GM12878 (cell line): ENCODE results near the gene MAP3K6. TPM values are rescaled to one million over a fixed set of nuclear protein-coding genes. Genes with fewer than 3 reads are reported as not detected.

Experiments used
- ATAC-seq: fragments of 200-7000 bp; cut with Tn5 transposase; 3 replicates; pipeline ENCODE4 v1.9.1; 2020; ENCODE audit warnings: mild to moderate bottlenecking, moderate library complexity
- BruUV-seq: library from RNA; stranded (reverse); fragments of 400-500 nt; replicated peaks from 2 replicates; lab custom pipeline; 2021; lab: Mats Ljungman, UMichigan
- CTCF ChIA-PET: fragments of 300-600 bp; sonication (Branson Sonifier 250); formaldehyde crosslinking; extraction: SDS; loops from one replicate; lab custom pipeline; 2021; ENCODE audit warnings: inconsistent platforms; lab: Yijun Ruan, JAX
- POLR2A ChIA-PET: fragments of 350-600 bp; formaldehyde crosslinking; extraction: SDS; loops from one replicate; lab custom pipeline; 2021; ENCODE audit warnings: inconsistent platforms; lab: Charles Lee
- RAD21 ChIA-PET: fragments of 300-600 bp; sonication (Branson Sonifier 250); formaldehyde crosslinking; loops from one replicate; lab custom pipeline; 2023; ENCODE audit warnings: antibody characterized with exemption; ENCODE audit not compliant: unreplicated experiment; lab: Charles Lee
- SMC1A ChIA-PET: fragments of 300-600 bp; sonication (Branson Sonifier 250); formaldehyde crosslinking; loops from one replicate; lab custom pipeline; 2023; ENCODE audit not compliant: unreplicated experiment, uncharacterized antibody; lab: Charles Lee
- DNase-seq: peaks from one replicate; pipeline ENCODE4 v3.0.0-alpha.2; 2011; ENCODE audit warnings: low read depth, low spot score
- FAIRE-seq: peaks from 3 replicates; lab custom pipeline; 2011; peaks lifted over from hg19 to GRCh38; lab: Jason Lieb, UNC
- H2AFZ ChIP-seq: 2 replicates; pipeline ENCODE4 v1.6.0; 2011; ENCODE audit warnings: low read depth, low read length, control low read depth; ENCODE audit not compliant: control insufficient read depth
- H3K27ac ChIP-seq: 2 replicates; pipeline ENCODE4 v1.5.1; 2011; ENCODE audit warnings: control low read depth; ENCODE audit not compliant: control insufficient read depth, insufficient read depth
- H3K27me3 ChIP-seq, 2 experiments: replicated peaks in 1 of 2; 2 replicates each; pipeline versions ENCODE4 v1.6.0 to v1.6.1; 2011; ENCODE audit warnings: low read length in 1 of 2; ENCODE audit not compliant: control insufficient read depth in 2 of 2, insufficient read depth in 2 of 2
- H3K36me3 ChIP-seq, 2 experiments: 2 replicates each; pipeline ENCODE4 v1.5.1; 2011; ENCODE audit warnings: low read length in 1 of 2; ENCODE audit not compliant: control insufficient read depth in 2 of 2, insufficient read depth in 2 of 2
- H3K4me1 ChIP-seq: 2 replicates; pipeline ENCODE4 v1.6.1; 2011; ENCODE audit warnings: mild to moderate bottlenecking, low read length, moderate library complexity, mixed read lengths; ENCODE audit not compliant: control insufficient read depth, insufficient read depth
- H3K4me2 ChIP-seq: 2 replicates; pipeline ENCODE4 v1.6.0; 2011; ENCODE audit warnings: control low read depth; ENCODE audit not compliant: control insufficient read depth, insufficient read depth
- H3K4me3 ChIP-seq: fragments of 200-600 bp; sonication (generic); 2 replicates; pipeline ENCODE4 v1.5.1; 2016
- H3K79me2 ChIP-seq: 2 replicates; pipeline ENCODE4 v1.6.0; 2011; ENCODE audit warnings: low read length; ENCODE audit not compliant: control insufficient read depth, insufficient read depth
- H3K9ac ChIP-seq: 2 replicates; pipeline ENCODE4 v1.8.0; 2011; ENCODE audit warnings: low read length, control low read depth, mixed read lengths; ENCODE audit not compliant: control insufficient read depth, insufficient read depth
- H3K9me3 ChIP-seq: replicated peaks from 3 replicates; pipeline ENCODE4 v1.5.1; 2011; ENCODE audit warnings: mild to moderate bottlenecking, low read length; ENCODE audit not compliant: control insufficient read depth, insufficient read depth
- H4K20me1 ChIP-seq: 2 replicates; pipeline ENCODE4 v1.6.0; 2011; ENCODE audit not compliant: control insufficient read depth, insufficient read depth
- ATF7 ChIP-seq: fragments of 450-650 bp; IDR thresholded peaks from 2 replicates; pipeline ENCODE4 v1.6.1; 2016; ENCODE audit warnings: low read depth, mild to moderate bottlenecking
- CREB1 ChIP-seq: IDR thresholded peaks from 2 replicates; pipeline ENCODE4 v1.6.1; 2012; ENCODE audit warnings: low read depth, mild to moderate bottlenecking, inconsistent platforms
- ESRRA ChIP-seq: IDR thresholded peaks from 2 replicates; pipeline ENCODE4 v1.6.1; 2012; ENCODE audit warnings: mild to moderate bottlenecking, low read length, improper control_type of control experiment
- FOXM1 ChIP-seq: IDR thresholded peaks from 2 replicates; pipeline ENCODE4 v1.6.1; 2012; ENCODE audit warnings: low read depth, mild to moderate bottlenecking, inconsistent platforms, low read length, moderate library complexity
- IKZF2 ChIP-seq, 2 experiments: fragments of 450-650 bp; IDR thresholded peaks; 2 replicates each; pipeline ENCODE4 v1.6.1; 2017; ENCODE audit warnings: mild to moderate bottlenecking in 2 of 2, moderate library complexity in 2 of 2
- IRF3 ChIP-seq: fragments of 450-650 bp; IDR thresholded peaks from 2 replicates; pipeline ENCODE4 v1.6.1; 2014; ENCODE audit warnings: mild to moderate bottlenecking
- MEF2A ChIP-seq: IDR thresholded peaks from 2 replicates; pipeline ENCODE4 v1.6.1; 2011; ENCODE audit warnings: low read depth, mild to moderate bottlenecking, low read length, moderate library complexity; ENCODE audit not compliant: insufficient read depth
- NR2C2 ChIP-seq: IDR thresholded peaks from 2 replicates; pipeline ENCODE4 v1.6.1; 2011; ENCODE audit warnings: borderline replicate concordance, low read depth; ENCODE audit not compliant: control insufficient read depth, insufficient read length
- PBX3 ChIP-seq: IDR thresholded peaks from 2 replicates; pipeline ENCODE4 v1.6.1; 2011; ENCODE audit warnings: mild to moderate bottlenecking, low read depth, low read length, moderate library complexity; ENCODE audit not compliant: insufficient replicate concordance
- PML ChIP-seq: IDR thresholded peaks from 2 replicates; pipeline ENCODE4 v1.6.1; 2012; ENCODE audit warnings: low read length, inconsistent platforms
- SPI1 ChIP-seq: IDR thresholded peaks from 2 replicates; pipeline ENCODE4 v1.6.1; 2011; ENCODE audit warnings: low read depth, mild to moderate bottlenecking, low read length, moderate library complexity, borderline replicate concordance; ENCODE audit not compliant: insufficient read depth
- SREBF2 ChIP-seq: IDR thresholded peaks from 2 replicates; pipeline ENCODE4 v1.6.1; 2012; ENCODE audit warnings: mild to moderate bottlenecking, low read length
- SRF ChIP-seq, 2 experiments: IDR thresholded peaks; 2 replicates each; pipeline ENCODE4 v1.6.1; 2011; ENCODE audit warnings: low read depth in 2 of 2, low read length in 2 of 2, mild to moderate bottlenecking in 1 of 2, moderate library complexity in 1 of 2
- WGBS: methylation state at CpG from one replicate; pipeline ENCODE4 v1.1.6; 2016; ENCODE audit warnings: low lambda C conversion rate; ENCODE audit not compliant: insufficient replicate concordance, insufficient coverage; ENCODE audit errors: missing lambda C conversion rate; 5-methylcytosine and 5-hydroxymethylcytosine counted together
- in situ Hi-C: fragments of 300-500 bp; cut with MboI; formaldehyde crosslinking; loops from 9 replicates; pipeline ENCODE4 v1.14.3; 2018; ENCODE audit warnings: mixed read lengths
- intact Hi-C: fragments of 100-400 bp; cut with micrococcal nuclease; formaldehyde crosslinking; loops from one replicate; pipeline ENCODE4 v1.14.2; 2022; ENCODE audit not compliant: unreplicated experiment
- polyA plus RNA-seq, 11 experiments: library from polyadenylated mRNA; depleted of rRNA in 4 of 11; unstranded in 6 of 11; stranded (reverse) in 5 of 11; fragments of >200 nt; fragmentation: Nextera tagmentation in 4 of 11; fragmentation: Illumina TruSeq in 1 of 11; extraction: Ambion mirVana in 4 of 11; extraction: Trizol in 1 of 11; gene quantifications; 1 replicate in 1 of 11; 2 replicates in 10 of 11; pipeline versions ENCODE4 v1.2.1 to v1.2.3, GENCODE V29; 2011 to 2016; ENCODE audit warnings: inconsistent platforms in 2 of 11, missing spikeins in 2 of 11, low read depth in 1 of 11
- total RNA-seq, 4 experiments: library from RNA; depleted of rRNA in 3 of 4; stranded (reverse); fragments of >200 nt in 3 of 4; fragmentation: Illumina TruSeq in 1 of 4; extraction: Trizol in 1 of 4; gene quantifications; 2 replicates each; pipeline versions ENCODE4 v1.2.1 to v1.2.3, GENCODE V29; 2013 to 2021

Gene MAP3K6
- total and polyA plus RNA-seq, 10 of the 15 experiments (the other 5 are each of a cell fraction or from before 2014, with no cell fraction given) = 0.15 to 3.4 (median 1.2) TPM; not detected in 1

DNA sequence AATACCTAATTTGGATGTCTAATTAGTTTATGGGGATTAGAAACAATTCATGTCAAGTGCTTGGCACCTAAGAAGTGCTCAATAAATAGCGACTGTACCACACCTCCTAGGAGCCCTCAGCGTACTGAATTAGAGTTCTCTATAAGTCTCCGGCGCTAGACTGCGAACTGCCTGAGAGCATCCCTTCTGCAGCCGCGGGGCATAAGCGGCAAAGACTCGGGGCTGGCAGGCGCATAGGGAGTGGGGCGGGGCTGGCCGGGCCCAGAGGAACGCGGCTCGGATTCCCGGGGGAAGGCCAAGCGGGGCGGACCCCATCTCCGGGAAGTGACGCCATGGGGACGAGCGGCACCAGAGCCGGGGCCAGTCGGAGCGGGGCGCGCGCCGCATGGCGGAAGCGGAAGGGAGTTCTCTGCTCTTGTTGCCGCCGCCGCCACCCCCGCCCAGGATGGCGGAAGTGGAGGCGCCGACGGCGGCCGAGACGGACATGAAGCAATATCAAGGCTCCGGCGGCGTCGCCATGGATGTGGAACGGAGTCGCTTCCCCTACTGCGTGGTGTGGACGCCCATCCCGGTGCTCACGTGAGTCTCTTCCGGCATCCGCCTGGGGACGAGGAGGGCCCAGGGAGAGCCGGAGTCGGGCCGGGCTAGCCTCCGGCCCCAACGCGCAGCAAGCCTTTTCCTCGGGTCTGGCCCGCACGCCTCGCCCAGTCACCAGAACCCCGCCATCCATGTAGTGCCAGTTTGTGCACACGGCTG, 44.8 kb downstream of the MAP3K6 start, which contains the start of gene TMEM222 (continued):
- TF ChIP-seq IRF3 (peak; percentile 71; the same call in 1 of the 2 replicates), ESRRA (peak; percentile 68; the same call in 1 of the 2 replicates), PML (peak; percentile 49; the same call in 1 of the 2 replicates), CREB1 (peak; percentile 98), SPI1 (peak; percentile 58), SREBF2 (peak; percentile 45; the same call in 1 of the 2 replicates), SRF (IDR thresholded peaks at IDR 0.05; ENCODE audit: low read depth in 2 of 2, low read length in 2 of 2) (peak; percentile 47 to 87; a peak in 3 of 4 replicates)

GRCh38 chr1:27318596-27318995, 48.2 kb downstream of the MAP3K6 start:
- SMC1A ChIA-PET = interaction anchor here (0.9 to 1.6 kb wide), 3 partner anchors 22 to 288 kb away, joined by 3 read pairs; no protein-coding TSS in a partner anchor
- RAD21 ChIA-PET = no interaction called here
- Histone ChIP-seq H4K20me1 (no peaks in the 10 kb centered on the region), H3K9ac (no peak overlapping the region), H3K4me2 (no peak overlapping the region), H3K36me3 (no peaks in the 10 kb centered on the region), H3K79me2 (peaks cover 16% of the 10 kb centered on the region), H3K9me3 (no peaks in the 10 kb centered on the region), H3K27me3 (no peaks in the 10 kb centered on the region; a peak in 1 of 4 replicates), H3K27ac (no peak overlapping the region), H3K4me1 (no peaks in the 10 kb centered on the region), H2AFZ (no peak overlapping the region), H3K4me3 (no peak overlapping the region)
- TF ChIP-seq FOXM1 (no peak), MEF2A (no peak), ATF7 (no peak), NR2C2 (no peak), PBX3 (no peak), IKZF2 (IDR thresholded peaks at IDR 0.05) (no peak)
- in situ Hi-C loops = no loop called here
- DNase-seq (no peak), FAIRE-seq (no peak), ATAC-seq (no peak)
- POLR2A ChIA-PET = interaction anchor here (0.7 kb wide), 1 partner anchor 61 kb away, joined by 14 read pairs; no protein-coding TSS in a partner anchor
- intact Hi-C loops = no loop called here
- WGBS = 44% methylated on average over 1 of the region's 1 CpG
- no TSS peak for BruUV-seq
- CTCF ChIA-PET = interaction anchor here (0.9 to 2.6 kb wide), 5 partner anchors 8 to 47 kb away, joined by 3 to 12 read pairs (median 4); no protein-coding TSS in a partner anchor
